GM06990 (cell line): ENCODE data around the gene MTA3.

Experiments
- DNase-seq: peaks from one replicate; pipeline ENCODE4 v3.0.0-alpha.2; 2011; ENCODE audit not compliant: insufficient read length; ENCODE audit errors: extremely low read depth
- H3K27me3 ChIP-seq: replicated peaks from 2 replicates; pipeline ENCODE4 v1.6.0; 2011; ENCODE audit warnings: low read length; ENCODE audit not compliant: control insufficient read depth, insufficient read depth
- H3K36me3 ChIP-seq: 2 replicates; pipeline ENCODE4 v1.5.1; 2011; ENCODE audit warnings: low read length; ENCODE audit not compliant: control insufficient read depth, insufficient read depth
- H3K4me3 ChIP-seq: replicated peaks from 2 replicates; pipeline ENCODE4 v1.5.1; 2011; ENCODE audit warnings: low read depth, mild to moderate bottlenecking, control low read depth, low read length
- TF ChIP-seq, protein P1 (sequence below): IDR thresholded peaks from 2 replicates; pipeline ENCODE4 v1.5.1; 2011; ENCODE audit warnings: low read length, control low read depth, mild to moderate bottlenecking, inconsistent platforms; ENCODE audit not compliant: insufficient read depth, poor library complexity, severe bottlenecking

MTA3 gene

GRCh38 chr2:42795275-42795674, 226.8 kb downstream of the MTA3 start:
- Histone ChIP-seq H3K36me3 (no peaks in the 10 kb centered on the region; the same call in none of the 2 replicates), H3K4me3 (peak overlapping the region; percentile 34), H3K27me3 (no peaks in the 10 kb centered on the region)
- TF ChIP-seq, protein P1, sequence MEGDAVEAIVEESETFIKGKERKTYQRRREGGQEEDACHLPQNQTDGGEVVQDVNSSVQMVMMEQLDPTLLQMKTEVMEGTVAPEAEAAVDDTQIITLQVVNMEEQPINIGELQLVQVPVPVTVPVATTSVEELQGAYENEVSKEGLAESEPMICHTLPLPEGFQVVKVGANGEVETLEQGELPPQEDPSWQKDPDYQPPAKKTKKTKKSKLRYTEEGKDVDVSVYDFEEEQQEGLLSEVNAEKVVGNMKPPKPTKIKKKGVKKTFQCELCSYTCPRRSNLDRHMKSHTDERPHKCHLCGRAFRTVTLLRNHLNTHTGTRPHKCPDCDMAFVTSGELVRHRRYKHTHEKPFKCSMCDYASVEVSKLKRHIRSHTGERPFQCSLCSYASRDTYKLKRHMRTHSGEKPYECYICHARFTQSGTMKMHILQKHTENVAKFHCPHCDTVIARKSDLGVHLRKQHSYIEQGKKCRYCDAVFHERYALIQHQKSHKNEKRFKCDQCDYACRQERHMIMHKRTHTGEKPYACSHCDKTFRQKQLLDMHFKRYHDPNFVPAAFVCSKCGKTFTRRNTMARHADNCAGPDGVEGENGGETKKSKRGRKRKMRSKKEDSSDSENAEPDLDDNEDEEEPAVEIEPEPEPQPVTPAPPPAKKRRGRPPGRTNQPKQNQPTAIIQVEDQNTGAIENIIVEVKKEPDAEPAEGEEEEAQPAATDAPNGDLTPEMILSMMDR: no peak
- no peak for DNase-seq

DNA sequence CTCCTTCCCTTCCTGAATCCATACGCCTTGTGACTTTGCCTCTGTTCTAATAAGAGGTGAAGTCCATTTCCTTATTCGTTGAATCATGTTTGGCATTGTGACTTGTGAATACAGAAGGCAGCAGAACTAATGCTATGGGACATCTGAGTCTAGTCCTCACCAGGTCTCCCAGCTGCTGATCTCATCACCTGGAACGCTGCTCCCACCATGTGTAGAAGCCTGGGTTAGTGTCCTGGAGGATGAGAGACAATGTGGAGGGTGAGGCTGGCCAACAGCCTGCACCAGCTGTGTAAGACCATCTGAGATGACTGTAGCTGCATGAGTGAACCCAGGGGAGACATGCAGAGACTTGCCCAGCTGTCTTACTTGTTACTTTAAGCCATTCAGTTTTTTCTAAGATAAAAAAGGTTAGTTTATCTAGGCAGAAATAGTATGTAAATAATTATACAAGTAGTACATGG, 227.4 kb downstream of the MTA3 start:
- DNase-seq: peak; percentile 70
- TF ChIP-seq, protein P1: no peak
- H3K27me3 ChIP-seq: no peaks in the 10 kb centered on the region
- peak overlapping the region; percentile 43 for H3K4me3 ChIP-seq
- no peaks in the 10 kb centered on the region; the same call in none of the 2 replicates for H3K36me3 ChIP-seq

DNA sequence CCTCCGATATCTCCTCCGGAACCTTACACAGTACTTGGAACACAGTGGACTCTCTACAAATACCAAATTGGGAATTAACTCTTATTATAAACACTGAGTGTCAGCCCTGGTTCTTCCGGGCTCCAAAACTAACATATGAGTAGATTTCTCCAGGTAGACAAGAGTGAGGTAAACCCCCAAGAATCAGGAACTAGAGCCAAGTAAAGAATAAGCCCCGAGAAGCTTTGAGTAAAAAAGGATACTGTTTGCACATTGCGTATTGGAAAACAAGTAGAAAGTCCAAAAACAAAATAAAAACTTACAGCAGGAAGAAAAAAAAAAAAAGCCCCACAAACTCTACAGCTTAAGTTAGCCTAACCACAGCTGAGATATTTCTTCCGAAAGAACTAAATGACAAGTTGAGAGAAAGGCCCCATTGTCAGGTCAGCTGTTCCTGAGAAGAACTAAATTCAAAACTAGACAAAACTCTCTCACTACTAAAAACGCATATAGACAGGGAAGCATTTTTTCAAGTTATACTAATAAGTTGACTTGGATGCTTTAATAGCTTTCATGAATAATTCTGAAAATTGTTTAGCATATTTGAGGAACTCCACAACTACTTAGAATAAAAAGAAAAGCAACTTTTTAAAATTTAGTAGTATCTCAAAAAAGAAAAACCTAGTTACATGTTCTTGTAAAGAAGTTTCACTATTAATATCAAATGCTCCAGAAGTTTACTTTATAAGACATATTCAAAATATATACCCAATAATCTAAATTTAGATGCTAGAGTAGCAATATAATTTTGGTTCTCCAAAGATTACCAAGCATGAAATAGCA, 228.2 kb downstream of the MTA3 start:
- DNase-seq: peak; percentile 82
- no peaks in the 10 kb centered on the region; the same call in none of the 2 replicates for H3K36me3 ChIP-seq
- TF ChIP-seq, protein P1: no peak
- H3K27me3 ChIP-seq: no peaks in the 10 kb centered on the region
- peak overlapping the region; percentile 43 for H3K4me3 ChIP-seq

DNA sequence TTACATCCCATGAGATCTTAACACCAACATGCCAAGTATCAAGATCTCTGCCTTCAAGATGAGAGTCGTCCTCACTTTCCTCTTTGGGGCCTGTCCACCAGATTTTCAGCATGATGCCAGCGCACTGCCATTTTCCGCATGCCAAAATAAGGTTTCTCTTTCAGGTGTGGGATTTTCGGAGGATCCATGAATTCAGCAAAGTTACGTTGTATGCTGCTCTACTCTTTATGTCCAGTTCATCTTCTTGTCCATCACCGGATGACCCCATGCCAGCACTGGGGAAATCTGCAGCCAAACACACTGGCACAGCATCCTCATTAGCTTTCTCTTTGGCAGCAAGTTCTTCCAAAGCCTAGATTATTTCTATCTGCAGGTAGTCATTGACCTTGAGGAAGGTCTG, 228.8 kb downstream of the MTA3 start:
- H3K27me3 ChIP-seq: no peaks in the 10 kb centered on the region
- DNase-seq: no peak
- no peaks in the 10 kb centered on the region; the same call in none of the 2 replicates for H3K36me3 ChIP-seq
- no peak overlapping the region for H3K4me3 ChIP-seq
- TF ChIP-seq, protein P1: no peak

DNA sequence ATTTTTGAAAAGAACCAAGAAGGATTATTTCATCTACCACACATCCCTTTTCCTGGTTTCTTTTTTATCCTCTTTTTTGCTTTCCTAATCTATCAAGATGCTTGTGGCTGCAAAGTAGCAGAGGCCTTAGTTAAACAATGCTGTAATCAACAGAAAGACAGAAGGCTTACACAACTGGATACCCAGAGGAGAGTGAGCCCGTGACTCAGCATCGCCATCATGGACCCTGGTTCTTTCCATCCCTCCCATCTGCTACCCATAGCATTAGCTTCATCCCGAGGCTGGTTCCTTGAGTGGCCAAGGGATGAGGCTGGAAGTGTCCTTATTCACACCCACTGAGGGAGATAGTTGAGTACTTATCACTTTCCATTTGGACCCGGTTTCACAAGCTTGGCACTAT, 231.4 kb downstream of the MTA3 start:
- no peak for DNase-seq
- H3K4me3 ChIP-seq: no peak overlapping the region
- TF ChIP-seq, protein P1: no peak
- H3K27me3 ChIP-seq: no peaks in the 10 kb centered on the region
- H3K36me3 ChIP-seq: no peaks in the 10 kb centered on the region; the same call in none of the 2 replicates
